ENCODE data around the gene CRHR1. TPM values are rescaled to one million over a fixed set of nuclear protein-coding genes. Genes with fewer than 3 reads are reported as not detected.

CRHR1 gene
- total and polyA plus RNA-seq, 2 donors = 0.05 to 0.32 TPM

- Histone ChIP-seq H3K4me3 (ENCODE audit: low read length in 2 of 2) (no peak overlapping the region), H3K27me3 (ENCODE audit: control insufficient read depth in 2 of 2, insufficient read depth in 1 of 2, low read length in 1 of 2) (peaks cover 0 to 25% of the 10 kb centered on the region in 2 donors), H3K4me1 (ENCODE audit: control insufficient read depth in 2 of 2, insufficient read depth in 2 of 2, low read length in 2 of 2) (no peaks in the 10 kb centered on the region), H3K27ac (ENCODE audit: low read depth in 1 of 2, low read length in 1 of 2) (no peak overlapping the region), H3K36me3 (ENCODE audit: control insufficient read depth in 2 of 2, insufficient read depth in 2 of 2, low read length in 1 of 2) (no peaks in the 10 kb centered on the region), H3K9me3 (ENCODE audit: control insufficient read depth in 2 of 2, insufficient read depth in 1 of 2, low read length in 1 of 2) (no peaks in the 10 kb centered on the region)
- WGBS = 95% methylated on average over 8 of the region's 8 CpGs
- no peak for DNase-seq (ENCODE audit: low read depth in 6 of 9, low spot score in 9 of 9)
Measured at GRCh38 chr17:45755050-45755449, 29.1 kb upstream of the CRHR1 start.

GRCh38 chr17:45756266-45756991 is 27.7 kb upstream of the CRHR1 start:
- Histone ChIP-seq H3K27me3 (ENCODE audit: control insufficient read depth in 2 of 2, insufficient read depth in 1 of 2, low read length in 1 of 2) (peaks cover 0 to 20% of the 10 kb centered on the region in 2 donors), H3K4me1 (ENCODE audit: control insufficient read depth in 2 of 2, insufficient read depth in 2 of 2, low read length in 2 of 2) (no peaks in the 10 kb centered on the region), H3K9me3 (ENCODE audit: control insufficient read depth in 2 of 2, insufficient read depth in 1 of 2, low read length in 1 of 2) (no peaks in the 10 kb centered on the region), H3K36me3 (ENCODE audit: control insufficient read depth in 2 of 2, insufficient read depth in 2 of 2, low read length in 1 of 2) (no peaks in the 10 kb centered on the region), H3K4me3 (ENCODE audit: low read length in 2 of 2) (no peak overlapping the region), H3K27ac (ENCODE audit: low read depth in 1 of 2, low read length in 1 of 2) (no peak overlapping the region)
- DNase-seq (ENCODE audit: low read depth in 6 of 9, low spot score in 9 of 9) = no peak
- 53% methylated on average over 12 of the region's 12 CpGs for WGBS

- no peak for DNase-seq (ENCODE audit: low read depth in 6 of 9, low spot score in 9 of 9)
- Histone ChIP-seq H3K36me3 (ENCODE audit: control insufficient read depth in 2 of 2, insufficient read depth in 2 of 2, low read length in 1 of 2) (no peaks in the 10 kb centered on the region), H3K27me3 (ENCODE audit: control insufficient read depth in 2 of 2, insufficient read depth in 1 of 2, low read length in 1 of 2) (peaks cover 0 to 22% of the 10 kb centered on the region in 2 donors), H3K4me3 (ENCODE audit: low read length in 2 of 2) (no peak overlapping the region), H3K27ac (ENCODE audit: low read depth in 1 of 2, low read length in 1 of 2) (no peak overlapping the region), H3K9me3 (ENCODE audit: control insufficient read depth in 2 of 2, insufficient read depth in 1 of 2, low read length in 1 of 2) (no peaks in the 10 kb centered on the region), H3K4me1 (ENCODE audit: control insufficient read depth in 2 of 2, insufficient read depth in 2 of 2, low read length in 2 of 2) (no peaks in the 10 kb centered on the region)
- 91% methylated on average over 13 of the region's 13 CpGs for WGBS
Measured at GRCh38 chr17:45757431-45758218, 26.5 kb upstream of the CRHR1 start.

GRCh38 chr17:45758544-45758943 is 25.6 kb upstream of the CRHR1 start:
- no peak for DNase-seq (ENCODE audit: low read depth in 6 of 9, low spot score in 9 of 9)
- Histone ChIP-seq H3K36me3 (ENCODE audit: control insufficient read depth in 2 of 2, insufficient read depth in 2 of 2, low read length in 1 of 2) (no peaks in the 10 kb centered on the region), H3K4me1 (ENCODE audit: control insufficient read depth in 2 of 2, insufficient read depth in 2 of 2, low read length in 2 of 2) (no peaks in the 10 kb centered on the region), H3K9me3 (ENCODE audit: control insufficient read depth in 2 of 2, insufficient read depth in 1 of 2, low read length in 1 of 2) (no peaks in the 10 kb centered on the region), H3K27ac (ENCODE audit: low read depth in 1 of 2, low read length in 1 of 2) (no peak overlapping the region), H3K27me3 (ENCODE audit: control insufficient read depth in 2 of 2, insufficient read depth in 1 of 2, low read length in 1 of 2) (peaks cover 0 to 25% of the 10 kb centered on the region in 2 donors), H3K4me3 (ENCODE audit: low read length in 2 of 2) (no peak overlapping the region)
- 86% methylated on average over 1 of the region's 1 CpG for WGBS

GRCh38 chr17:45759761-45760160 is 24.4 kb upstream of the CRHR1 start:
- WGBS = 88% methylated on average over 3 of the region's 3 CpGs
- Histone ChIP-seq H3K4me1 (ENCODE audit: control insufficient read depth in 2 of 2, insufficient read depth in 2 of 2, low read length in 2 of 2) (no peaks in the 10 kb centered on the region), H3K4me3 (ENCODE audit: low read length in 2 of 2) (no peak overlapping the region), H3K36me3 (ENCODE audit: control insufficient read depth in 2 of 2, insufficient read depth in 2 of 2, low read length in 1 of 2) (no peaks in the 10 kb centered on the region), H3K9me3 (ENCODE audit: control insufficient read depth in 2 of 2, insufficient read depth in 1 of 2, low read length in 1 of 2) (no peaks in the 10 kb centered on the region), H3K27me3 (ENCODE audit: control insufficient read depth in 2 of 2, insufficient read depth in 1 of 2, low read length in 1 of 2) (peaks cover 0 to 27% of the 10 kb centered on the region in 2 donors), H3K27ac (ENCODE audit: low read depth in 1 of 2, low read length in 1 of 2) (no peak overlapping the region)
- DNase-seq (ENCODE audit: low read depth in 6 of 9, low spot score in 9 of 9) = no peak

GRCh38 chr17:45761957-45762565 is 22.1 kb upstream of the CRHR1 start:
- 76% methylated on average over 4 of the region's 4 CpGs for WGBS
- H3K27ac ChIP-seq (ENCODE audit: low read depth in 1 of 2, low read length in 1 of 2) = no peak overlapping the region
- no peak overlapping the region for H3K4me3 ChIP-seq (ENCODE audit: low read length in 2 of 2)
- DNase-seq (ENCODE audit: low read depth in 6 of 9, low spot score in 9 of 9) = no peak
- no peaks in the 10 kb centered on the region for H3K9me3 ChIP-seq (ENCODE audit: control insufficient read depth in 2 of 2, insufficient read depth in 1 of 2, low read length in 1 of 2)
- peaks cover 0 to 14% of the 10 kb centered on the region in 2 donors for H3K27me3 ChIP-seq (ENCODE audit: control insufficient read depth in 2 of 2, insufficient read depth in 1 of 2, low read length in 1 of 2)
- no peaks in the 10 kb centered on the region for H3K4me1 ChIP-seq (ENCODE audit: control insufficient read depth in 2 of 2, insufficient read depth in 2 of 2, low read length in 2 of 2)
- H3K36me3 ChIP-seq (ENCODE audit: control insufficient read depth in 2 of 2, insufficient read depth in 2 of 2, low read length in 1 of 2) = no peaks in the 10 kb centered on the region

GRCh38 chr17:45763182-45763581 is 20.9 kb upstream of the CRHR1 start:
- Histone ChIP-seq H3K27ac (ENCODE audit: low read depth in 1 of 2, low read length in 1 of 2) (no peak overlapping the region), H3K4me1 (ENCODE audit: control insufficient read depth in 2 of 2, insufficient read depth in 2 of 2, low read length in 2 of 2) (no peaks in the 10 kb centered on the region), H3K27me3 (ENCODE audit: control insufficient read depth in 2 of 2, insufficient read depth in 1 of 2, low read length in 1 of 2) (peaks cover 0 to 16% of the 10 kb centered on the region in 2 donors), H3K36me3 (ENCODE audit: control insufficient read depth in 2 of 2, insufficient read depth in 2 of 2, low read length in 1 of 2) (no peaks in the 10 kb centered on the region), H3K4me3 (ENCODE audit: low read length in 2 of 2) (no peak overlapping the region), H3K9me3 (ENCODE audit: control insufficient read depth in 2 of 2, insufficient read depth in 1 of 2, low read length in 1 of 2) (peaks cover 0 to under 1% of the 10 kb centered on the region in 2 donors)
- no peak for DNase-seq (ENCODE audit: low read depth in 6 of 9, low spot score in 9 of 9)
- 80% methylated on average over 7 of the region's 7 CpGs for WGBS

- no peak overlapping the region for H3K4me3 ChIP-seq (ENCODE audit: low read length in 2 of 2)
- H3K36me3 ChIP-seq (ENCODE audit: control insufficient read depth in 2 of 2, insufficient read depth in 2 of 2, low read length in 1 of 2) = no peaks in the 10 kb centered on the region
- peaks cover 0 to 21% of the 10 kb centered on the region in 2 donors for H3K27me3 ChIP-seq (ENCODE audit: control insufficient read depth in 2 of 2, insufficient read depth in 1 of 2, low read length in 1 of 2)
Measured at GRCh38 chr17:45764479-45764878, 19.6 kb upstream of the CRHR1 start.

GRCh38 chr17:45768000-45768399 is 16.1 kb upstream of the CRHR1 start:
- H3K4me3 ChIP-seq (ENCODE audit: low read length in 2 of 2) = no peak overlapping the region
- H3K27me3 ChIP-seq (ENCODE audit: control insufficient read depth in 2 of 2, insufficient read depth in 1 of 2, low read length in 1 of 2) = peaks cover 0 to 35% of the 10 kb centered on the region in 2 donors
- no peaks in the 10 kb centered on the region for H3K4me1 ChIP-seq (ENCODE audit: control insufficient read depth in 2 of 2, insufficient read depth in 2 of 2, low read length in 2 of 2)
- no peak for DNase-seq (ENCODE audit: low read depth in 6 of 9, low spot score in 9 of 9)
- no peaks in the 10 kb centered on the region for H3K36me3 ChIP-seq (ENCODE audit: control insufficient read depth in 2 of 2, insufficient read depth in 2 of 2, low read length in 1 of 2)
- H3K9me3 ChIP-seq (ENCODE audit: control insufficient read depth in 2 of 2, insufficient read depth in 1 of 2, low read length in 1 of 2) = peaks cover 0 to 4% of the 10 kb centered on the region in 2 donors
- 51% methylated on average over 4 of the region's 4 CpGs for WGBS
- H3K27ac ChIP-seq (ENCODE audit: low read depth in 1 of 2, low read length in 1 of 2) = no peak overlapping the region

More at GRCh38 chr17:45764479-45764878, 19.6 kb upstream of the CRHR1 start:
- DNase-seq (ENCODE audit: low read depth in 6 of 9, low spot score in 9 of 9) = no peak
- no peaks in the 10 kb centered on the region for H3K4me1 ChIP-seq (ENCODE audit: control insufficient read depth in 2 of 2, insufficient read depth in 2 of 2, low read length in 2 of 2)
- H3K9me3 ChIP-seq (ENCODE audit: control insufficient read depth in 2 of 2, insufficient read depth in 1 of 2, low read length in 1 of 2) = peaks cover 0 to 4% of the 10 kb centered on the region in 2 donors
- no peak overlapping the region for H3K27ac ChIP-seq (ENCODE audit: low read depth in 1 of 2, low read length in 1 of 2)

Measured in thymus (tissue), 11 donors.